Colonic mucosa (tissue), 4 donors: ENCODE results near the gene RCOR1. TPM values are rescaled to one million over a fixed set of nuclear protein-coding genes. Genes with fewer than 3 reads are reported as not detected.

Experiments used
- DNase-seq: peaks from one replicate; pipeline ENCODE4 v3.0.0-alpha.2; 2020
- H3K27ac ChIP-seq: fragments of 200-600 bp; one replicate; pipeline ENCODE4 v1.8.0; 2021
- H3K27me3 ChIP-seq: fragments of 200-600 bp; one replicate; pipeline ENCODE4 v1.8.0; 2021
- H3K36me3 ChIP-seq: fragments of 200-600 bp; one replicate; pipeline ENCODE4 v1.8.0; 2021
- H3K4me1 ChIP-seq: fragments of 200-600 bp; one replicate; pipeline ENCODE4 v1.8.0; 2021; ENCODE audit warnings: mild to moderate bottlenecking
- H3K4me3 ChIP-seq: fragments of 200-600 bp; one replicate; pipeline ENCODE4 v1.8.0; 2021
- H3K9ac ChIP-seq, 2 donors: one replicate each; pipeline ENCODE4 v1.7.0; 2013; ENCODE audit warnings: control low read depth in 2 of 2, low read depth in 2 of 2, low read length in 2 of 2
- H3K9me3 ChIP-seq: fragments of 200-600 bp; one replicate; pipeline ENCODE4 v1.8.0; 2021
- intact Hi-C: fragments of 100-400 bp; cut with DNase I; formaldehyde crosslinking; loops from one replicate; pipeline ENCODE4 v1.14.1; 2022
- total RNA-seq, 2 donors: library from RNA; stranded (reverse); fragmentation: NEBNext Ultra II Directional in 1 of 2; extraction: Animal tissue kit (Norgen Biotek cat#: 25700) in 1 of 2; gene quantifications; one replicate each; pipeline ENCODE4 v1.2.1, GENCODE V29; 2021
- TF ChIP-seq, protein P1 (sequence below): fragments of 200-600 bp; IDR thresholded peaks from one replicate; pipeline ENCODE4 v1.8.0; 2022; ENCODE audit warnings: antibody characterized with exemption, mild to moderate bottlenecking
- donor health status: healthy.
- donor health status: DM: no; HTN: no; CAD: no.
- donor health status: DM: no; HTN: no; CAD: no.

The RCOR1 gene
- total RNA-seq, 2 donors from 2014 or later = 30.0 to 43.2 TPM

DNA sequence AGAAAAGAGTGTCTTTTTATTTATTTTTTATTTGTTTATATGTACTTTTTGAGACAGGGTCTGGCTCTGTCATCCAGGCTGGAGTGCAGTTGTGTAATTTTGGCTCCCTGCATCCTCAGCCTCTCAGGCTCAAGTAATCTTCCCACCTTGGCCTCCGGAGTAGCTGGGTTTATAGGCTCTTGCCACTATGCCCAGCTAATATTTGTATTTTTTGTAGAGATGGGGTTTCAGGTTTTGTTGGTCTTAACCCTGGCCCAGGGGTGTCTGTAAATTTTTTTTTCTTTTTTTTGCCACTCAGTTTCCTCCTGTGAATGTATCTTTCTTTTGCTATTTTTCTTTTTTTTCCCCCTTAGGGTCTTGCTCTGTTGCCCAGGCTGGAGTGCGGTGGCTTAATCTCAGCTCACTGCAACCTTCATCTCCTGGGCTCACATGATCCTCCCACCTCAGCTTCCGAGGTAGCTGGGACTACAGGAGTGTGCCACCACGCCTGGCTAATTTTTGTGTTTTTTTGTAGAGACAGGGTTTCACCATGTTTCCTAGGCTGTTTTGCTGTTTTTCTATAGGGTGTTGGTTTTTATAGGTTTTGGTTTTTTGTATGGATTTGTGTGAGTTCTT is 11.0 kb downstream of the RCOR1 start:
- no peak overlapping the region for H3K4me3 ChIP-seq
- intact Hi-C loops = no loop called here
- no peak for DNase-seq
- TF ChIP-seq, protein P1, sequence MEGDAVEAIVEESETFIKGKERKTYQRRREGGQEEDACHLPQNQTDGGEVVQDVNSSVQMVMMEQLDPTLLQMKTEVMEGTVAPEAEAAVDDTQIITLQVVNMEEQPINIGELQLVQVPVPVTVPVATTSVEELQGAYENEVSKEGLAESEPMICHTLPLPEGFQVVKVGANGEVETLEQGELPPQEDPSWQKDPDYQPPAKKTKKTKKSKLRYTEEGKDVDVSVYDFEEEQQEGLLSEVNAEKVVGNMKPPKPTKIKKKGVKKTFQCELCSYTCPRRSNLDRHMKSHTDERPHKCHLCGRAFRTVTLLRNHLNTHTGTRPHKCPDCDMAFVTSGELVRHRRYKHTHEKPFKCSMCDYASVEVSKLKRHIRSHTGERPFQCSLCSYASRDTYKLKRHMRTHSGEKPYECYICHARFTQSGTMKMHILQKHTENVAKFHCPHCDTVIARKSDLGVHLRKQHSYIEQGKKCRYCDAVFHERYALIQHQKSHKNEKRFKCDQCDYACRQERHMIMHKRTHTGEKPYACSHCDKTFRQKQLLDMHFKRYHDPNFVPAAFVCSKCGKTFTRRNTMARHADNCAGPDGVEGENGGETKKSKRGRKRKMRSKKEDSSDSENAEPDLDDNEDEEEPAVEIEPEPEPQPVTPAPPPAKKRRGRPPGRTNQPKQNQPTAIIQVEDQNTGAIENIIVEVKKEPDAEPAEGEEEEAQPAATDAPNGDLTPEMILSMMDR = no peak
- H3K27me3 ChIP-seq = no peaks in the 10 kb centered on the region
- no peak overlapping the region for H3K9ac ChIP-seq
- H3K36me3 ChIP-seq = no peaks in the 10 kb centered on the region
- no peak overlapping the region for H3K27ac ChIP-seq
- no peaks in the 10 kb centered on the region for H3K4me1 ChIP-seq
- no peaks in the 10 kb centered on the region for H3K9me3 ChIP-seq

DNA sequence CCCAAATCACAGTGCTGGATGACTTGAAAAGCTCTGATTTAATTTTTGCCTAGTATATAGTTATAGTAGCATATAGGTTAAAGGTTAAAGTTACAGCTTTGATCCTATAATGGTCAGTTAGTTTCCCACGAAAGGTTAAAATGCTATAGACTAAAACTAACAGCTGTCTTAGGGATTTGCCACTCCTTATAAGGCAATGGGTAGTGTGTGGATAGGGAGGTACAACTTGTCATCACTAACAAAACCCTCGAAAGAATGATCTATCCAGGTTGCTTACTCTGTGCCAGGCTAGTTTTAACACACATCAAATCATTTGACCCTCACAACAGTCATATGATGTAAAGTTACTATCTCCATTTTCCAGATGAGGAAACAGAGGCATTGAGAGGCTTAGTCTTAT is 11.7 kb downstream of the RCOR1 start:
- intact Hi-C loops = no loop called here
- Histone ChIP-seq H3K27ac (no peak overlapping the region), H3K4me1 (no peaks in the 10 kb centered on the region), H3K9me3 (no peaks in the 10 kb centered on the region), H3K4me3 (no peak overlapping the region), H3K36me3 (no peaks in the 10 kb centered on the region), H3K9ac (no peak overlapping the region), H3K27me3 (no peaks in the 10 kb centered on the region)
- TF ChIP-seq, protein P1 = no peak
- DNase-seq = no peak

DNA sequence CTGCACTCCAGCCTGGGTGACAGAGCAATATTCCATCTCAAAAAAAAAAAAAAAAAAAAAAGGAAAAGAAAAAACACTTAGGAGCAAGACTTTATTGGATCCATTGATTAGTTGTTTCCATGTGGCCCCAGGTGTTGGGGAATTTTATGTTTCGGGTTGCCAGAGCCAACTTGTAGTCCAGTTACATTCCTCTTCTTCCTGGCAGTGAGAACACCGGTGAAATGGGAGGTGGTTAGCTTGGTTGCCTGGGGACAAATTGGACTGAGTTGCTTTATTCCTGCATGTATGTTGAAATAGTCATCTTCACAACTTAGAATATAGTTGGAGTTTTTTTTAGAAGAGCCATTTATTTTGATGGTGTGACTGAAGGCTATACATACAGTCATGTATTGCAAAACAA is 12.6 kb downstream of the RCOR1 start:
- intact Hi-C loops = no loop called here
- H3K36me3 ChIP-seq = no peaks in the 10 kb centered on the region
- H3K27ac ChIP-seq = no peak overlapping the region
- H3K4me1 ChIP-seq = no peaks in the 10 kb centered on the region
- H3K9ac ChIP-seq = no peak overlapping the region
- H3K4me3 ChIP-seq = no peak overlapping the region
- no peaks in the 10 kb centered on the region for H3K27me3 ChIP-seq
- H3K9me3 ChIP-seq = no peaks in the 10 kb centered on the region
- no peak for DNase-seq
- TF ChIP-seq, protein P1 = no peak

DNA sequence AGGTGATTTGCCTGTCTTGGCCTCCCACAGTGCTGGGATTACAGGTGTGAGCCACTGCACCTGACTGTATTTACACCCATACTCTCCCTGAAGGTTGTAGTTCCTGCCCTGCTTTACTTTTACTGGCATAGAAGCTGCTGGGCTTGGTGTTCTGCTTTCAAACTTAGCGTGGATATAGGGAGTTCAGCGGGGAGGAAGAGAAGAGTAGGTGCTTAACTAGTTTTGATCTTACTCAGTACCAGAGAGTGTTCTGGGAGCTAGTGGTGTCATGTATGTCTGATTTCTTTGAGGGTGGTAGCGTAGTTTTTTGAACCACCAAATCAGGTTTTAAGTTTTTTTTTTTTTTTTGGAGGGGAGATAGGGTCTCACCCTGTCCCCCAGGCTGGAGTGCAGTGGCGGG is 13.8 kb downstream of the RCOR1 start:
- no peak overlapping the region for H3K4me3 ChIP-seq
- H3K9me3 ChIP-seq = no peaks in the 10 kb centered on the region
- TF ChIP-seq, protein P1 = no peak
- DNase-seq = no peak
- no peaks in the 10 kb centered on the region for H3K27me3 ChIP-seq
- H3K36me3 ChIP-seq = no peaks in the 10 kb centered on the region
- H3K4me1 ChIP-seq = no peaks in the 10 kb centered on the region
- intact Hi-C loops = no loop called here
- no peak overlapping the region for H3K9ac ChIP-seq
- H3K27ac ChIP-seq = no peak overlapping the region

DNA sequence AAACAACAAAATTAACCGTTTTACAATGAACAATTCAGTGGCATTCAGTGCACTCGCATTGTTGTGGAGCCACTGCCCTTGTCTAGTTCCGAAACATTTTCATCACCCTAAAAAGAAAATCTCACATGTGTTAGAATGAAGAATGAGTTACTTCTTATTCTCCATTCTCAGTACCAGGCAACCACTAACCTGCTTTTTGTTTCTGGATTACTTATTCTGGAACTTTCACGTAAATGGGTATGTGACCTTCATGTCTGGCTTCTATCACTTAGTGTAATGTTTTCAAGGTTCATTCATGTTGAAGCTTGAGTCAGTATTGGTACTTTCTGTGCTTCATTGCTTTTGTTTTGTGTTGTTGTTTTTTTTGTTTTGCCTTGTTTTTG is 15.6 kb downstream of the RCOR1 start:
- Histone ChIP-seq H3K9ac (no peak overlapping the region), H3K27ac (no peak overlapping the region), H3K9me3 (no peaks in the 10 kb centered on the region), H3K4me3 (no peak overlapping the region), H3K27me3 (no peaks in the 10 kb centered on the region), H3K4me1 (no peaks in the 10 kb centered on the region), H3K36me3 (no peaks in the 10 kb centered on the region)
- intact Hi-C loops = no loop called here
- no peak for DNase-seq
- TF ChIP-seq, protein P1 = no peak
